ENCODE data around the gene RECQL5.

Gene RECQL5

DNA sequence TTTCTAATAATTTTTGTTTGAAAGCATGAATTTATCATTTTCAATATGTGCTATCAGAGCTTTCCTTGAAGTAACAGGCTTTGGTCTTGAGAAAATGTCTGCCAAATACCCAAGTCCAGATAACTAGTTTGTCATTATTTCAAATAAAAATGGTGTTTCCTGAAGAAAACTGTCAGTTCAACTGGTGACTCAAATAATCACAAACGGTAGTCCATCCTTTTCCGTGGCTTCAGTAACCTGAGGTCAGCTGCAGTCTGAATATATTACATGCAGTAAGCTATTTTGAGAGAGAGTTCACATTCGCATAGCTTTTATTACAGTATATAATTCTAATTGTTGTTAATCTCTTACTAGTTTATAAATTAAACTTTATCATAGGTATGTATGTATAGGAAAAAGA lies 9.5 kb upstream of the RECQL5 start:
- no peak overlapping the region for H3K27ac ChIP-seq
- TF ChIP-seq, protein P1, sequence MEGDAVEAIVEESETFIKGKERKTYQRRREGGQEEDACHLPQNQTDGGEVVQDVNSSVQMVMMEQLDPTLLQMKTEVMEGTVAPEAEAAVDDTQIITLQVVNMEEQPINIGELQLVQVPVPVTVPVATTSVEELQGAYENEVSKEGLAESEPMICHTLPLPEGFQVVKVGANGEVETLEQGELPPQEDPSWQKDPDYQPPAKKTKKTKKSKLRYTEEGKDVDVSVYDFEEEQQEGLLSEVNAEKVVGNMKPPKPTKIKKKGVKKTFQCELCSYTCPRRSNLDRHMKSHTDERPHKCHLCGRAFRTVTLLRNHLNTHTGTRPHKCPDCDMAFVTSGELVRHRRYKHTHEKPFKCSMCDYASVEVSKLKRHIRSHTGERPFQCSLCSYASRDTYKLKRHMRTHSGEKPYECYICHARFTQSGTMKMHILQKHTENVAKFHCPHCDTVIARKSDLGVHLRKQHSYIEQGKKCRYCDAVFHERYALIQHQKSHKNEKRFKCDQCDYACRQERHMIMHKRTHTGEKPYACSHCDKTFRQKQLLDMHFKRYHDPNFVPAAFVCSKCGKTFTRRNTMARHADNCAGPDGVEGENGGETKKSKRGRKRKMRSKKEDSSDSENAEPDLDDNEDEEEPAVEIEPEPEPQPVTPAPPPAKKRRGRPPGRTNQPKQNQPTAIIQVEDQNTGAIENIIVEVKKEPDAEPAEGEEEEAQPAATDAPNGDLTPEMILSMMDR (IDR thresholded peaks at IDR 0.05), result no peak
- no peak for TF ChIP-seq ZFX (IDR thresholded peaks at IDR 0.05; ENCODE audit: borderline replicate concordance)

DNA sequence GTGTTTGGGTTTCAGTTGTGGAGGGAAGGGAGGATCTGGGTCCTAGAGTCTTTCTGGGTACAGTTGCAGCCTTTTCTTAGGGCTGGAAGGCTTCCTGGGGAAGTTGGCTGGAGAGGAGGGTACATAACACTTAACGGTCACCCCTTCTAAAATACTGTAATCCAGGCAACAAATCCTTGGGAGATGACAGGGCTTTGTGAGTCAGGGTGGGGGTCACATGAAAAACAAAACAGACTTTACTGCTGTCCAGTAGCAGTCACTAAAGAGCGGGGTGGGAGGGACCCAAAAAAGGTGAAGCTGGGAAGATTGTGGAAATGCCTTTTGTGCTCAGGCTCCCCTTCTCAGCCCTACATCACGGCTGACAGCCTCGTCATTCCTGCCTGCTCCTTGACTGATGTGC lies 6.5 kb upstream of the RECQL5 start:
- TF ChIP-seq ZFX (IDR thresholded peaks at IDR 0.05; ENCODE audit: borderline replicate concordance), result no peak
- TF ChIP-seq, protein P1 (IDR thresholded peaks at IDR 0.05), result no peak
- no peak overlapping the region for H3K27ac ChIP-seq

DNA sequence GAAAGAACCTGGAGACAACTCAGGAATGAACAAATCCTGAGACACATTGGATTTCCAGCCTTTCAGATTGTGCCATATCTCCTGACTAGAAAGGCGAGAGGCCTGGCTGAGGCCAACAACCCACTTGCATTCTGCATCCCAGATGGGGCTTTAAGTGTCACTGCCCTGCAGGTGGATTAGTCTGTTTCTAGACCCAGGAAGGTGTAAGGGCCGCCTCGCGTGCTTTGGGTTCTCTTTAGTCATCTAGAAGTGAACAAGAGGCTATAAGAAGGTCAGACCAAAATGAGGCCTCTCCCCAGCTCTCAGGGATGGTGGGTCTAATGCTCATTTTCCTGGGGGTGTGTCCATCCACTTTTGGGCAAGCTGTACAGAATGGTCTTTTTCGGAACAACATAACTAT lies 5.1 kb upstream of the RECQL5 start:
- no peak overlapping the region for H3K27ac ChIP-seq
- TF ChIP-seq, protein P1 (IDR thresholded peaks at IDR 0.05), result no peak
- TF ChIP-seq ZFX (IDR thresholded peaks at IDR 0.05; ENCODE audit: borderline replicate concordance), result no peak

DNA sequence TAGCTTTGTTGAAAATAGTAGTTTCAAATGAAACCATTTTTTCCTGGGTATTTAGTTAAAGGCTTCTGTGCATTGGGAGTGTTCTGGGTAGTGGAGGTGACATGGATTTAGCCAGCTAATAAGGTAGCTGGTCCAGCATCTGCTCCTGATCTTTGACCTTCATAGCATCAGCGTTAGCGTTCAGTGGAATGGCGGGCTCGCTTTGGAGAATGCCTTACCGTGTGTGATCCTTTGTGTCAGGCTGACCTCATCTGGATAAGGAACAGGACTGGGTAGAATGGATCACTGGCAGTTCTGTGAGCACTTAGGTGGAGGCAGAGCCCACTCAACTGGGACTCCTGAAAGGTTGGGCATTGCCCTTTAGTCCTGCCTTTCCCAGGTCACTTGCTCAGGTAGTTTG lies 3.9 kb upstream of the RECQL5 start:
- TF ChIP-seq, protein P1 (IDR thresholded peaks at IDR 0.05), result no peak
- TF ChIP-seq ZFX (IDR thresholded peaks at IDR 0.05; ENCODE audit: borderline replicate concordance), result no peak

DNA sequence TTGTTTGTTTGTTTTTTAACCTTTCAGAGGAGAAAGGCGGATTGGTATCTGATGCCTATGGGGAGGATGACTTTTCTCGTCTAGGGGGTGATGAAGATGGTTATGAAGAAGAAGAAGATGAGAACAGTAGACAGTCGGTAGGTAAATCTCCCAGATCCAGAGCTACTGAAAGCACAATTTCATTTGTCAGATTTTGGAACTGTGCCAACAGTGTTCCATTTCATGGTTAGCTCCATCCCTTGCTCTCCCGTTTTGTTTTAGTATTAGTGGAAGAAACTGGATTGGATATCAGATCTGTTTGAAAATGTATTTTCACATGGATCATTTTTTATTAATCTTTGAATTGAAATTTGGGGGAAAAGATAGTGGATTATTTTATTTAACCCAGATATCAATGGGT lies 1.5 kb upstream of the RECQL5 start:
- TF ChIP-seq, protein P1 (IDR thresholded peaks at IDR 0.05), result no peak
- TF ChIP-seq ZFX (IDR thresholded peaks at IDR 0.05; ENCODE audit: borderline replicate concordance), result no peak
- no peak overlapping the region for H3K27ac ChIP-seq

More for the DNA sequence above, 3.9 kb upstream of the RECQL5 start:
- no peak overlapping the region for H3K27ac ChIP-seq

DNA sequence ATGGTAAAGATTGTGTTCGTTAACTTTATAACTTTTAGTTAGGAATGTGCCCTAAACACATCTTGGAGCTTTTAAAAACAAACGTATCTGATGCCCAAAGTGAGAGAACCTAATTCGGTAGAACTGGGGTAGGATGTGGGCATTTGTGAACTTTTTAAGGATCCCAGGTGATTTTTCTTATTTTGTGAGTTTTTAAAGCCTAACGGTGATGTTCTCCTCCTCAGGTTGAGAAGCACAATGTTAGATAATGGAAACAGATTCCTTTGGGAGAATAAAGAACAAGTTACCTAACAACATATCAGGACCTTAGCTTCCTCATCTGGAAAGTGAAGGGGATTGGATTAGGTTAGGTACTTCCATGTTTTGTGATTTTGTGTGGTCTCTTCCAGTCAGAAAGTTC lies 871 bp upstream of the RECQL5 start:
- peak overlapping the region; percentile 49; the same call in 1 of the 2 replicates for H3K27ac ChIP-seq
- TF ChIP-seq ZFX (IDR thresholded peaks at IDR 0.05; ENCODE audit: borderline replicate concordance), result no peak
- TF ChIP-seq, protein P1 (IDR thresholded peaks at IDR 0.05), result no peak

DNA sequence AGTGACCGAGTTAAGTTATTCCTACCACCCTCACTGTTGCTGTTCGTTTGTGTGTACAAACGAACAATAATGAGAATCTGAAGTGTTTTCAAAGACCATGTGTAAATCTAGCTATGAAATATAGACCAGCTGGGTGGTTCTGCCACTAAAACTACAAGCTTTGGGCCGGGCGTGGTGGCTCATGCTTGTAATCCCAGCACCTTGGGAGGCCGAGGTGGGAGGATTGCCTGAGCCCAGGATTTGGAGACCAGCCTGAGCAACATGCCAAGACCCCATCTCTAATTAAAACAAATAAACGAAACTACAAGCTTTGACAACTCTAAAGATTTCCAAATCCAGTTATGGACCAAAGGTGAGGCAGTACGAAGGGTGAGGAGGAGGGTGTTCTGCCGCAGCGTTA lies 973 bp downstream of the RECQL5 start:
- no peak overlapping the region for H3K27ac ChIP-seq
- TF ChIP-seq ZFX (IDR thresholded peaks at IDR 0.05; ENCODE audit: borderline replicate concordance), result no peak
- TF ChIP-seq, protein P1 (IDR thresholded peaks at IDR 0.05), result no peak
